ENCODE measurements around the gene ARHGEF37.
A peak's percentile ranks its signal among the peaks of the same experiment; 100 is the strongest.

ARHGEF37 gene, protein sequence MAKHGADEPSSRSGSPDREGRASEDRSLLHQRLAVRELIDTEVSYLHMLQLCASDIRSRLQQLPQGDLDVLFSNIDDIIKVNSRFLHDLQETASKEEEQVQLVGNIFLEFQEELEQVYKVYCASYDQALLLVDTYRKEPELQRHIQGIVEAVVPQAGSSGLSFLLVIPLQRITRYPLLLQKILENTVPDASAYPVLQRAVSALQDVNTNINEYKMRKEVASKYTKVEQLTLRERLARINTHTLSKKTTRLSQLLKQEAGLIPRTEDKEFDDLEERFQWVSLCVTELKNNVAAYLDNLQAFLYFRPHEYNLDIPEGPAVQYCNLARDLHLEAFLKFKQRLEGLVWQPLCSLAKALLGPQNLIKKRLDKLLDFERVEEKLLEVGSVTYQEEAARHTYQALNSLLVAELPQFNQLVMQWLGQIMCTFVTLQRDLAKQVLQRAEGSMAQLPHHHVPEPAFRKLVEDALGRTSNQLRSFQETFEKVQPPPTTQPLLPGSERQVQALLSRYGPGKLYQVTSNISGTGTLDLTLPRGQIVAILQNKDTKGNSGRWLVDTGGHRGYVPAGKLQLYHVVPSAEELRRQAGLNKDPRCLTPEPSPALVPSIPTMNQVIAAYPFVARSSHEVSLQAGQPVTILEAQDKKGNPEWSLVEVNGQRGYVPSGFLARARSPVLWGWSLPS

DNA sequence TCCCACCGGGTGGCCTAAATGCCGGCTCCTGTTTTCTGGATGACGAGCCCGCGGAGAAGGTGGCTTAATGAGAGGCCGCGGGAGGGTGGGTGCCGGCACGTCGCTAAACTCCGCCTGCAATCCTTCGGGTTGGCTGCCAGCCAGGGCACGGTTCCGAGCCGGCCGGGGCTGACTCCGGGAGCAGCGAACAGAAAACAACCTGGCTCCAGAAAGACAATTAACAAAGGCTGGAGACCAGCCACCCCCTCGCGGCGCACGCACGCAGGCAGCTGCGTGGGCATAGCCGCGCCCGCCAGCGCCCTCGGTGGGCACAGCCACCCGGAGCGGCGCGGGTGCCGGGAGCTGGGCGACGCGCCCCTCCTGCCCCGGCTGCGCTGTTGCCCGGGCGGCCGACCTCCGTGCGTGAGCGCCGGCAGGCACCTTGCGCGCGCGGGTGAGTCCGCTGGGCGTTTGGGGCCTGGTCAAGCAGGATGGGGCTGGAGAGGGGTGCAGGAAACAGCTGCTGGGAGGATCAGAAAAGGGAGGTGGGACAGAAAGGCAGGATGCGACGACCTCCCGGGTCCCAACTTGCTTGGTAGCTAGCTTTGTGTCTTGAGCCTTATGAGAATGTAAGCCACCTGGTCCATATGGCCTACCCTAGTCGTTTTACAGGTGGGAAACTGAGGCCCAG, at the start of gene ARHGEF37:
Gene ARHGEF37, plus strand, starts transcription at position 307 of the 670 bp plus-strand sequence. CDS start 16,272 bp downstream, outside the sequence.
- TF ChIP-seq, protein P1, sequence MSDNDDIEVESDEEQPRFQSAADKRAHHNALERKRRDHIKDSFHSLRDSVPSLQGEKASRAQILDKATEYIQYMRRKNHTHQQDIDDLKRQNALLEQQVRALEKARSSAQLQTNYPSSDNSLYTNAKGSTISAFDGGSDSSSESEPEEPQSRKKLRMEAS (IDR thresholded peaks at IDR 0.05): peak; percentile 31; the same call in 1 of the 2 replicates
- TF ChIP-seq YY1 (IDR thresholded peaks at IDR 0.05; ENCODE audit: low read depth) (0 out of 2 replicates have a peak, but pooled peaks have one; percentile 40), TCF12 (IDR thresholded peaks at IDR 0.05; ENCODE audit: low read depth) (peak; percentile 88), FOXM1 (IDR thresholded peaks at IDR 0.05; ENCODE audit: borderline replicate concordance, low read depth) (no peak; the same call in 1 of the 2 replicates), CREB1 (IDR thresholded peaks at IDR 0.05; ENCODE audit: low read depth) (no peak), REST (IDR thresholded peaks at IDR 0.05; ENCODE audit: low read depth) (no peak), USF1 (IDR thresholded peaks at IDR 0.05) (no peak), RAD21 (IDR thresholded peaks at IDR 0.05; ENCODE audit: low read depth) (no peak), EP300 (IDR thresholded peaks at IDR 0.05; ENCODE audit: borderline replicate concordance) (peak; percentile 91), CEBPB (IDR thresholded peaks at IDR 0.05) (peak; percentile 19; the same call in 1 of the 2 replicates), NFIC (IDR thresholded peaks at IDR 0.05) (peak; percentile 98), TEAD4 (IDR thresholded peaks at IDR 0.05) (peak; percentile 75), TAF1 (IDR thresholded peaks at IDR 0.05; ENCODE audit: low read depth) (0 out of 2 replicates have a peak, but pooled peaks have one; percentile 38), EGR1 (IDR thresholded peaks at IDR 0.05) (peak; percentile 84), ZBTB7A (IDR thresholded peaks at IDR 0.05; ENCODE audit: low read depth) (no peak; the same call in none of the 2 replicates)

GRCh38 chr5:149532413-149532812, 48.9 kb upstream of the ARHGEF37 start:
- no peak for TF ChIP-seq USF1 (IDR thresholded peaks at IDR 0.05)
- TF ChIP-seq TCF12 (IDR thresholded peaks at IDR 0.05; ENCODE audit: low read depth): no peak
- TF ChIP-seq NFIC (IDR thresholded peaks at IDR 0.05): no peak
- no peak for TF ChIP-seq REST (IDR thresholded peaks at IDR 0.05; ENCODE audit: low read depth)
- TF ChIP-seq ZBTB7A (IDR thresholded peaks at IDR 0.05; ENCODE audit: low read depth): no peak
- TF ChIP-seq YY1 (IDR thresholded peaks at IDR 0.05; ENCODE audit: low read depth): no peak
- TF ChIP-seq, protein P1 (IDR thresholded peaks at IDR 0.05): no peak
- TF ChIP-seq TAF1 (IDR thresholded peaks at IDR 0.05; ENCODE audit: low read depth): no peak
- no peak for TF ChIP-seq FOXM1 (IDR thresholded peaks at IDR 0.05; ENCODE audit: borderline replicate concordance, low read depth)
- no peak for TF ChIP-seq EP300 (IDR thresholded peaks at IDR 0.05; ENCODE audit: borderline replicate concordance)
- no peak for TF ChIP-seq CEBPB (IDR thresholded peaks at IDR 0.05)
- TF ChIP-seq EGR1 (IDR thresholded peaks at IDR 0.05): no peak
- TF ChIP-seq TEAD4 (IDR thresholded peaks at IDR 0.05): no peak
- no peak for TF ChIP-seq RAD21 (IDR thresholded peaks at IDR 0.05; ENCODE audit: low read depth)

GRCh38 chr5:149537374-149537975, 43.8 kb upstream of the ARHGEF37 start:
- TF ChIP-seq USF1 (IDR thresholded peaks at IDR 0.05): no peak
- TF ChIP-seq ZBTB7A (IDR thresholded peaks at IDR 0.05; ENCODE audit: low read depth): no peak
- TF ChIP-seq TAF1 (IDR thresholded peaks at IDR 0.05; ENCODE audit: low read depth): no peak
- TF ChIP-seq, protein P1 (IDR thresholded peaks at IDR 0.05): no peak
- no peak for TF ChIP-seq YY1 (IDR thresholded peaks at IDR 0.05; ENCODE audit: low read depth)
- no peak for TF ChIP-seq NFIC (IDR thresholded peaks at IDR 0.05)
- TF ChIP-seq CREB1 (IDR thresholded peaks at IDR 0.05; ENCODE audit: low read depth): no peak
- no peak for TF ChIP-seq CEBPB (IDR thresholded peaks at IDR 0.05)

All from Ishikawa (cell line).